Measurements from ENCODE around the gene DTX3. TPM values are rescaled to one million over a fixed set of nuclear protein-coding genes. Genes with fewer than 3 reads are reported as not detected.

DTX3 gene
- total and polyA plus RNA-seq, 2 of the 13 experiments (the other 11 are each of a cell fraction or from before 2014, with no cell fraction given): 9.0 to 27.2 TPM

DNA sequence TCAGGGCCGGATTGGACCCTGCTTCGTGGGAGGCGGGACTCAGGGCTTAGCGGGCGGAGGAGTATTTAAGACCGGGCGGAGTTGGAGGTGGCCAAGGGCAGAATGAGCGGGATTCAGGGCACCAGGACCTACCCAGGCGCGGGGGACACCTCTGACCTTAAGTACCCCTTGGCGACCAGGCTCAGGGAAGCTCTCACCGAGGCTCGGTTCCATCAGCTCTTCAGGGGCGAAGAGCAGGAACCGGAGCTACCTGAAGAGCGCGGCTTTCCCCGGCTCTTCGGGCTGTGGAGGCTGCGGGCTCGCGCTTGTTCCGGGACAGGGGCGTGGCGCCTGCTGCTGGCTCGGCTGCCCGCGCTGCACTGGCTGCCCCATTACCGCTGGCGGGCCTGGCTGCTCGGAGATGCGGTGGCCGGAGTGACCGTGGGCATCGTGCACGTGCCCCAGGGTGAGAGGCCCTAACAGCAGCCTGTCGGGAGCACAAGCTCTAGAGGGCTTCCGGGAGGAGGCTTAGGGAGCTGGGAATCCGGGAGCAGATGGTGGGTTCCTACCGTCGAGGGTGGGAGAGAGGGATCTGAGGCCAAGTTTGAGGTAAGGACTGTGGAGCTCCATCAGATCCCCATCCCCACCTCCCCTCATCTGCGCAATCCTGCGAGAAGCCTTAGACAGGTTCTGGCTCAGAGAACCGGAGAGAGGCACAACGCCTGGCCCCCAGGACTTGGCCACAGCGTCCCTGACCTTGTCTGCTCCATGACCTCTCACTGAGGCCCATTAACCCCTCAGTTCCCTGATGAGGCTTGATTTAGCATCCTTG is 15.0 kb downstream of the DTX3 start (continued):
- TF ChIP-seq, protein P1, sequence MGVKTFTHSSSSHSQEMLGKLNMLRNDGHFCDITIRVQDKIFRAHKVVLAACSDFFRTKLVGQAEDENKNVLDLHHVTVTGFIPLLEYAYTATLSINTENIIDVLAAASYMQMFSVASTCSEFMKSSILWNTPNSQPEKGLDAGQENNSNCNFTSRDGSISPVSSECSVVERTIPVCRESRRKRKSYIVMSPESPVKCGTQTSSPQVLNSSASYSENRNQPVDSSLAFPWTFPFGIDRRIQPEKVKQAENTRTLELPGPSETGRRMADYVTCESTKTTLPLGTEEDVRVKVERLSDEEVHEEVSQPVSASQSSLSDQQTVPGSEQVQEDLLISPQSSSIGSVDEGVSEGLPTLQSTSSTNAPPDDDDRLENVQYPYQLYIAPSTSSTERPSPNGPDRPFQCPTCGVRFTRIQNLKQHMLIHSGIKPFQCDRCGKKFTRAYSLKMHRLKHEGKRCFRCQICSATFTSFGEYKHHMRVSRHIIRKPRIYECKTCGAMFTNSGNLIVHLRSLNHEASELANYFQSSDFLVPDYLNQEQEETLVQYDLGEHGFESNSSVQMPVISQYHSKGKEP (CRISPR knock-in tag; IDR thresholded peaks at IDR 0.05): no peak
- TF ChIP-seq CHD2 (IDR thresholded peaks at IDR 0.05; ENCODE audit: low read depth, low read length): no peak
- TF ChIP-seq HOXA5 (CRISPR knock-in tag; IDR thresholded peaks at IDR 0.05): no peak
- 0 out of 2 replicates have a peak, but pooled peaks have one; percentile 47 for TF ChIP-seq ZMAT3 (CRISPR knock-in tag; conservative IDR thresholded peaks at IDR 0.05)
- TF ChIP-seq, protein P2, sequence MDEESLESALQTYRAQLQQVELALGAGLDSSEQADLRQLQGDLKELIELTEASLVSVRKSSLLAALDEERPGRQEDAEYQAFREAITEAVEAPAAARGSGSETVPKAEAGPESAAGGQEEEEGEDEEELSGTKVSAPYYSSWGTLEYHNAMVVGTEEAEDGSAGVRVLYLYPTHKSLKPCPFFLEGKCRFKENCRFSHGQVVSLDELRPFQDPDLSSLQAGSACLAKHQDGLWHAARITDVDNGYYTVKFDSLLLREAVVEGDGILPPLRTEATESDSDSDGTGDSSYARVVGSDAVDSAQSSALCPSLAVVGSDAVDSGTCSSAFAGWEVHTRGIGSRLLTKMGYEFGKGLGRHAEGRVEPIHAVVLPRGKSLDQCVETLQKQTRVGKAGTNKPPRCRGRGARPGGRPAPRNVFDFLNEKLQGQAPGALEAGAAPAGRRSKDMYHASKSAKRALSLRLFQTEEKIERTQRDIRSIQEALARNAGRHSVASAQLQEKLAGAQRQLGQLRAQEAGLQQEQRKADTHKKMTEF (CRISPR knock-in tag; IDR thresholded peaks at IDR 0.05): peak; percentile 22; the same call in 1 of the 2 replicates
- TF ChIP-seq ZSCAN21 (CRISPR knock-in tag; IDR thresholded peaks at IDR 0.05; ENCODE audit: borderline replicate concordance): peak; percentile 34; the same call in 1 of the 2 replicates
- TF ChIP-seq ZSCAN31 (CRISPR knock-in tag; IDR thresholded peaks at IDR 0.05; ENCODE audit: low read depth): no peak
- no peak for TF ChIP-seq TOPORS (CRISPR knock-in tag; IDR thresholded peaks at IDR 0.05)
- TF ChIP-seq, protein P3, sequence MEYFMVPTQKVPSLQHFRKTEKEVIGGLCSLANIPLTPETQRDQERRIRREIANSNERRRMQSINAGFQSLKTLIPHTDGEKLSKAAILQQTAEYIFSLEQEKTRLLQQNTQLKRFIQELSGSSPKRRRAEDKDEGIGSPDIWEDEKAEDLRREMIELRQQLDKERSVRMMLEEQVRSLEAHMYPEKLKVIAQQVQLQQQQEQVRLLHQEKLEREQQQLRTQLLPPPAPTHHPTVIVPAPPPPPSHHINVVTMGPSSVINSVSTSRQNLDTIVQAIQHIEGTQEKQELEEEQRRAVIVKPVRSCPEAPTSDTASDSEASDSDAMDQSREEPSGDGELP (IDR thresholded peaks at IDR 0.05; ENCODE audit: borderline replicate concordance, low read depth): no peak
- TF ChIP-seq ZNF264 (CRISPR knock-in tag; IDR thresholded peaks at IDR 0.05): no peak
- TF ChIP-seq HNRNPLL (IDR thresholded peaks at IDR 0.05; ENCODE audit: low read depth, low read length, poor library complexity, severe bottlenecking): peak; percentile 63
- TF ChIP-seq ZNF772 (CRISPR knock-in tag; IDR thresholded peaks at IDR 0.05): no peak
- TF ChIP-seq MTF2 (CRISPR knock-in tag; IDR thresholded peaks at IDR 0.05; ENCODE audit: borderline replicate concordance): peak; percentile 87
- TF ChIP-seq HES4 (CRISPR knock-in tag; IDR thresholded peaks at IDR 0.05; ENCODE audit: borderline replicate concordance): no peak
- TF ChIP-seq ZNF20 (CRISPR knock-in tag; IDR thresholded peaks at IDR 0.05): no peak
- TF ChIP-seq, protein P4, sequence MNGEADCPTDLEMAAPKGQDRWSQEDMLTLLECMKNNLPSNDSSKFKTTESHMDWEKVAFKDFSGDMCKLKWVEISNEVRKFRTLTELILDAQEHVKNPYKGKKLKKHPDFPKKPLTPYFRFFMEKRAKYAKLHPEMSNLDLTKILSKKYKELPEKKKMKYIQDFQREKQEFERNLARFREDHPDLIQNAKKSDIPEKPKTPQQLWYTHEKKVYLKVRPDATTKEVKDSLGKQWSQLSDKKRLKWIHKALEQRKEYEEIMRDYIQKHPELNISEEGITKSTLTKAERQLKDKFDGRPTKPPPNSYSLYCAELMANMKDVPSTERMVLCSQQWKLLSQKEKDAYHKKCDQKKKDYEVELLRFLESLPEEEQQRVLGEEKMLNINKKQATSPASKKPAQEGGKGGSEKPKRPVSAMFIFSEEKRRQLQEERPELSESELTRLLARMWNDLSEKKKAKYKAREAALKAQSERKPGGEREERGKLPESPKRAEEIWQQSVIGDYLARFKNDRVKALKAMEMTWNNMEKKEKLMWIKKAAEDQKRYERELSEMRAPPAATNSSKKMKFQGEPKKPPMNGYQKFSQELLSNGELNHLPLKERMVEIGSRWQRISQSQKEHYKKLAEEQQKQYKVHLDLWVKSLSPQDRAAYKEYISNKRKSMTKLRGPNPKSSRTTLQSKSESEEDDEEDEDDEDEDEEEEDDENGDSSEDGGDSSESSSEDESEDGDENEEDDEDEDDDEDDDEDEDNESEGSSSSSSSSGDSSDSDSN (CRISPR knock-in tag; IDR thresholded peaks at IDR 0.05): peak; percentile 82
- 0 out of 2 replicates have a peak, but pooled peaks have one; percentile 32 for TF ChIP-seq ZNF891 (CRISPR knock-in tag; IDR thresholded peaks at IDR 0.05)
- TF ChIP-seq HDAC6 (IDR thresholded peaks at IDR 0.05; ENCODE audit: low read depth, low read length): no peak
- no peak for TF ChIP-seq ZNF547 (CRISPR knock-in tag; IDR thresholded peaks at IDR 0.05)
- TF ChIP-seq, protein P5, sequence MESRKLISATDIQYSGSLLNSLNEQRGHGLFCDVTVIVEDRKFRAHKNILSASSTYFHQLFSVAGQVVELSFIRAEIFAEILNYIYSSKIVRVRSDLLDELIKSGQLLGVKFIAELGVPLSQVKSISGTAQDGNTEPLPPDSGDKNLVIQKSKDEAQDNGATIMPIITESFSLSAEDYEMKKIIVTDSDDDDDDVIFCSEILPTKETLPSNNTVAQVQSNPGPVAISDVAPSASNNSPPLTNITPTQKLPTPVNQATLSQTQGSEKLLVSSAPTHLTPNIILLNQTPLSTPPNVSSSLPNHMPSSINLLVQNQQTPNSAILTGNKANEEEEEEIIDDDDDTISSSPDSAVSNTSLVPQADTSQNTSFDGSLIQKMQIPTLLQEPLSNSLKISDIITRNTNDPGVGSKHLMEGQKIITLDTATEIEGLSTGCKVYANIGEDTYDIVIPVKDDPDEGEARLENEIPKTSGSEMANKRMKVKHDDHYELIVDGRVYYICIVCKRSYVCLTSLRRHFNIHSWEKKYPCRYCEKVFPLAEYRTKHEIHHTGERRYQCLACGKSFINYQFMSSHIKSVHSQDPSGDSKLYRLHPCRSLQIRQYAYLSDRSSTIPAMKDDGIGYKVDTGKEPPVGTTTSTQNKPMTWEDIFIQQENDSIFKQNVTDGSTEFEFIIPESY (CRISPR knock-in tag; IDR thresholded peaks at IDR 0.05): 0 out of 2 replicates have a peak, but pooled peaks have one; percentile 1
- TF ChIP-seq ZNF124 (CRISPR knock-in tag; IDR thresholded peaks at IDR 0.05): no peak

Measured in HepG2 (cell line).